CD14-positive monocyte (primary cell): ENCODE data around the gene CORO1C. TPM values are rescaled to one million over a fixed set of nuclear protein-coding genes. Genes with fewer than 3 reads are reported as not detected.

Source experiments
- DNase-seq, 3 donors: peaks; one replicate each; pipeline ENCODE4 v3.0.0-alpha.2; 2011 to 2022
- H2AFZ ChIP-seq: 2 replicates; pipeline ENCODE4 v1.6.0; 2012; ENCODE audit warnings: mild to moderate bottlenecking, low read depth, low read length, inconsistent platforms; ENCODE audit not compliant: insufficient read depth, poor library complexity, severe bottlenecking
- H3K27ac ChIP-seq, 2 donors: 1 replicate in 1 of 2; 2 replicates in 1 of 2; pipeline ENCODE4 v1.5.1; 2012 to 2013; ENCODE audit warnings: low read length in 2 of 2, control low read depth in 1 of 2, inconsistent platforms in 1 of 2, low read depth in 1 of 2, mild to moderate bottlenecking in 1 of 2
- H3K27me3 ChIP-seq, 2 donors: one replicate each; pipeline versions ENCODE4 v1.6.0 to v1.6.1; 2011 to 2013; ENCODE audit warnings: low read length in 2 of 2; ENCODE audit not compliant: control insufficient read depth in 2 of 2, insufficient read depth in 2 of 2
- H3K36me3 ChIP-seq, 2 donors: replicated peaks in 1 of 2; 1 replicate in 1 of 2; 2 replicates in 1 of 2; pipeline versions ENCODE4 v1.5.1 to v1.6.1; 2012 to 2013; ENCODE audit warnings: low read length in 2 of 2, control low read depth in 1 of 2, inconsistent platforms in 1 of 2, mild to moderate bottlenecking in 1 of 2; ENCODE audit not compliant: insufficient read depth in 2 of 2, control insufficient read depth in 1 of 2
- H3K4me1 ChIP-seq, 2 donors: 1 replicate in 1 of 2; 2 replicates in 1 of 2; pipeline versions ENCODE4 v1.5.1 to v1.6.1; 2012 to 2013; ENCODE audit warnings: low read length in 2 of 2, control low read depth in 1 of 2, inconsistent platforms in 1 of 2, mild to moderate bottlenecking in 1 of 2, moderate library complexity in 1 of 2; ENCODE audit not compliant: insufficient read depth in 2 of 2, control insufficient read depth in 1 of 2
- H3K4me2 ChIP-seq: replicated peaks from 2 replicates; pipeline ENCODE3; 2012; ENCODE audit warnings: low read length, moderate library complexity, mild to moderate bottlenecking; ENCODE audit not compliant: poor library complexity, severe bottlenecking; ENCODE audit errors: extremely low read depth
- H3K4me3 ChIP-seq, 3 experiments: fragments of 200-600 bp in 1 of 3; sonication (generic) in 1 of 3; replicated peaks in 1 of 3; 1 replicate in 2 of 3; 2 replicates in 1 of 3; pipeline ENCODE4 v1.5.1; 2011 to 2013; ENCODE audit warnings: low read length in 3 of 3, mild to moderate bottlenecking in 3 of 3, control low read depth in 2 of 3, low read depth in 2 of 3, inconsistent platforms in 1 of 3, moderate library complexity in 1 of 3
- H3K79me2 ChIP-seq: 2 replicates; pipeline ENCODE4 v1.6.0; 2012; ENCODE audit warnings: mild to moderate bottlenecking, control low read depth, inconsistent platforms, low read length, moderate library complexity; ENCODE audit not compliant: insufficient read depth
- H3K9ac ChIP-seq: 2 replicates; pipeline ENCODE4 v1.6.0; 2017; ENCODE audit warnings: low read length, mild to moderate bottlenecking; ENCODE audit not compliant: insufficient read depth, poor library complexity, severe bottlenecking
- H3K9me3 ChIP-seq, 2 donors: replicated peaks in 1 of 2; 1 replicate in 1 of 2; 2 replicates in 1 of 2; pipeline versions ENCODE4 v1.5.1 to v1.6.1; 2012 to 2013; ENCODE audit warnings: low read length in 2 of 2, control low read depth in 1 of 2; ENCODE audit not compliant: control insufficient read depth in 1 of 2, insufficient read depth in 1 of 2
- H4K20me1 ChIP-seq: 2 replicates; pipeline ENCODE4 v1.6.0; 2012; ENCODE audit warnings: mild to moderate bottlenecking, low read length, control low read depth, moderate library complexity; ENCODE audit not compliant: insufficient read depth
- H3K27ac Mint-ChIP-seq, 7 donors: one replicate each; pipeline ENCODE4 v1.8.0; 2020; ENCODE audit warnings: mild to moderate bottlenecking in 7 of 7, mixed read lengths in 7 of 7, moderate library complexity in 6 of 7, inconsistent platforms in 2 of 7
- H3K27me3 Mint-ChIP-seq, 3 donors: one replicate each; pipeline ENCODE4 v1.8.0; 2021 to 2022; ENCODE audit warnings: low read depth in 3 of 3, mild to moderate bottlenecking in 3 of 3, mixed read lengths in 3 of 3, moderate library complexity in 3 of 3, inconsistent platforms in 1 of 3
- H3K36me3 Mint-ChIP-seq, 2 donors: one replicate each; pipeline ENCODE4 v1.8.0; 2020; ENCODE audit warnings: mixed read lengths in 2 of 2, inconsistent platforms in 1 of 2, mild to moderate bottlenecking in 1 of 2
- H3K4me1 Mint-ChIP-seq: one replicate; pipeline ENCODE4 v1.8.0; 2020; ENCODE audit warnings: mild to moderate bottlenecking, mixed read lengths
- H3K4me3 Mint-ChIP-seq, 2 donors: one replicate each; pipeline ENCODE4 v1.8.0; 2020; ENCODE audit warnings: mild to moderate bottlenecking in 2 of 2, mixed read lengths in 2 of 2, moderate library complexity in 1 of 2
- H3K9me3 Mint-ChIP-seq, 7 donors: one replicate each; pipeline ENCODE4 v1.8.0; 2020 to 2022; ENCODE audit warnings: mixed read lengths in 7 of 7, mild to moderate bottlenecking in 6 of 7, moderate library complexity in 6 of 7, inconsistent platforms in 2 of 7
- CTCF ChIP-seq: fragments of 200-600 bp; IDR thresholded peaks from one replicate; pipeline ENCODE4 v1.8.0; 2022; ENCODE audit warnings: antibody characterized with exemption, mild to moderate bottlenecking
- WGBS: methylation state at CpG from one replicate; pipeline ENCODE4 v1.1.5; 2013; ENCODE audit warnings: missing lambda C conversion rate; ENCODE audit not compliant: insufficient coverage; 5-methylcytosine and 5-hydroxymethylcytosine counted together
- intact Hi-C, 2 donors: fragments of 100-400 bp; cut with micrococcal nuclease; formaldehyde crosslinking; loops; one replicate each; pipeline versions ENCODE4 v1.15.0 to v1.15.1; 2023
- polyA plus RNA-seq, 3 donors: library from polyadenylated mRNA; depleted of rRNA in 1 of 3; unstranded in 2 of 3; stranded (reverse) in 1 of 3; fragments of 300-500 nt in 2 of 3; fragments of >200 nt in 1 of 3; fragmentation: Illumina TruSeq in 2 of 3; gene quantifications; 1 replicate in 2 of 3; 2 replicates in 1 of 3; pipeline ENCODE4 v1.2.3, GENCODE V29; 2012 to 2021

Gene CORO1C
- polyA plus RNA-seq, 3 donors, result 77.5 to 285 (median 229) TPM

GRCh38 chr12:108606492-108606891 is 124.8 kb downstream of the CORO1C start:
- H3K9me3 Mint-ChIP-seq, result peaks cover 0 to 3% (median 0%) of the 10 kb centered on the region in 7 donors
- no peak for DNase-seq
- H2AFZ ChIP-seq, result no peak overlapping the region

GRCh38 chr12:108605690-108606406 is 125.5 kb downstream of the CORO1C start:
- Mint-ChIP-seq H3K9me3 (peaks cover 0 to 3% (median 0%) of the 10 kb centered on the region in 7 donors), H3K36me3 (no peaks in the 10 kb centered on the region), H3K4me1 (no peaks in the 10 kb centered on the region), H3K4me3 (no peak overlapping the region), H3K27ac (no peak overlapping the region), H3K27me3 (peaks cover 11 to 18% (median 16%) of the 10 kb centered on the region in 3 donors)
- Histone ChIP-seq H3K27me3 (peaks cover 0 to 5% of the 10 kb centered on the region in 2 donors), H3K9ac (no peak overlapping the region), H3K9me3 (no peaks in the 10 kb centered on the region), H2AFZ (no peak overlapping the region), H3K27ac (no peak overlapping the region), H3K79me2 (no peaks in the 10 kb centered on the region), H4K20me1 (no peaks in the 10 kb centered on the region), H3K4me1 (no peaks in the 10 kb centered on the region), H3K4me3 (no peak overlapping the region), H3K36me3 (no peaks in the 10 kb centered on the region), H3K4me2 (no peak overlapping the region)
- DNase-seq, result no peak
- intact Hi-C loops, result no loop called here
- 98% methylated on average over 4 of the region's 4 CpGs for WGBS
- TF ChIP-seq CTCF, result no peak

More at GRCh38 chr12:108606492-108606891, 124.8 kb downstream of the CORO1C start:
- H3K9me3 ChIP-seq, result no peaks in the 10 kb centered on the region
- no peaks in the 10 kb centered on the region for H3K79me2 ChIP-seq
- H3K4me2 ChIP-seq, result no peak overlapping the region
- no peaks in the 10 kb centered on the region for H4K20me1 ChIP-seq
- Mint-ChIP-seq H3K4me1 (no peaks in the 10 kb centered on the region), H3K36me3 (no peaks in the 10 kb centered on the region), H3K27me3 (peaks cover 11 to 18% (median 16%) of the 10 kb centered on the region in 3 donors), H3K4me3 (no peak overlapping the region), H3K27ac (no peak overlapping the region)
- WGBS, result 96% methylated on average over 9 of the region's 9 CpGs
- intact Hi-C loops, result no loop called here
- no peak overlapping the region for H3K4me3 ChIP-seq
- H3K27me3 ChIP-seq, result peaks cover 0 to 5% of the 10 kb centered on the region in 2 donors
- no peak overlapping the region for H3K27ac ChIP-seq
- TF ChIP-seq CTCF, result no peak
- H3K36me3 ChIP-seq, result no peaks in the 10 kb centered on the region
- no peaks in the 10 kb centered on the region for H3K4me1 ChIP-seq
- no peak overlapping the region for H3K9ac ChIP-seq
